ENCODE measurements around the gene SCAMP1.

GRCh38 chr5:78507531-78507930, 147.1 kb downstream of the SCAMP1 start:
- TF ChIP-seq POLR2A (IDR thresholded peaks at IDR 0.05) (no peak), CTCF (IDR thresholded peaks at IDR 0.05 in 8 of 11, conservative IDR thresholded peaks at IDR 0.05 in 3 of 11) (no peak)

All from spleen (tissue), 7 donors.